ENCODE measurements around the gene CNTNAP3.
"Not testable (repeated sequence)": the region's sequence is repeated elsewhere in the genome, so short reads cannot be mapped to it uniquely, and the experiment has no call there.

CNTNAP3 gene

DNA sequence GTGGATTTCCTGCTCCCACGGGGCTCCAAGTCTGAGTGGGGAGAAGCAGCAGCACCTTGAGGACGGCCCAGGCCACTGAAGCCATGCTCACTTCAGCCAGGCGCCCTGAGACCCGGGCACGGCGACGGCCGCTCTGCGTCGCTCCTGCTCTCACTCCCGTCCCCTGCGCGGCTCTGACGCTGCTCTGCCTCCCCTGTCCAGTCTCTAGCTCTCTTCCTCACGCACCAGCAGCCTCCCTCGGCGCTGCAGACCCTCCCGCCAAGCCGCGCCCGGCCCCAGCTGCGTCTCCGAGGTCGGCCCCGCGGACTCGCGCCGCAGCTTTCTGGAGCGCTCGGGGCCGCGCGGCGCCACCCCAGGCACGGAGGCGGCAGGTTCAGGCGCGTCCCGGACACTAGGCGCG is at the start of gene CNTNAP3:
CNTNAP3 (minus strand) TSS at position 188 of the 400 bp plus-strand sequence; CDS start at position 85, 103 bp downstream.
- DNase-seq, result not testable (repeated sequence)

DNA sequence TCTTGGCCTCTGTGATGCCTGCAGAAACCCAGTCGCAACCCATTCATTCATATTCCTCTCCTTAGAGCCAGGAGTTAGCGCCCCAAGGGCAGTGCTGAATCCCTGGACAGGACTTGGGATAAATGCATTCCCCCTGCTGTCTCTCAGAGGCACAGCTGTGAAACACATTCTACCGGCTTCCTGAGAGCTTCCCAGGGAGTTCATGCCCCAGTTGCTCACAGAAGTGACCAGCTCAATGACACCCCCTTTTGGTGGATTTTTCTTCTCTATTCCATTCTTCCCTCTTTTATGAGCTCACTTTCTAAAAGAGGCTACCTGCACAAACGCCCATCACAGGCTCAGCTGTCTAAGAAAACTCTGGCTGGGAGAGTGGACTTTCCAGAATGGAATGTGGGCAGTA is 8.0 kb downstream of the CNTNAP3 start:
- DNase-seq, result not testable (repeated sequence)

DNA sequence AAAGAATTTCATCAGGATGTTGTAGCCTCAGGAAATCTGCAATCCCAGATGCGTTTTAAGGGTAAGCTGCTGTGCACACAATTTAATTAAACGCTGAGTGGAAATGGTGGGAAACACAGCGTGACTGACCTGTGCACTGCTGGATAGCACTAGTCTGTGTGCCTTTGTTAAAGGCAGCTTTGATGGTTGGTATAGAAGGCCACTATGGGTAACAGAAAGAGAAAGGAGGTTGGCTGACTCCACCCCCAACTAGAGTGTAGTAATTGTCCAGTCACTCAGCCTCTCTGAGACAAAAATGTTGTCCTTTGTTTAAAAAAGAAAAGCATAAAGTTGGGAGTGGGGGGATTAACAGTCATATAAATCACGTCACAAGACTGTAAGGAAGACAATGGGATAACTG is 45.5 kb downstream of the CNTNAP3 start:
- not testable (repeated sequence) for DNase-seq

DNA sequence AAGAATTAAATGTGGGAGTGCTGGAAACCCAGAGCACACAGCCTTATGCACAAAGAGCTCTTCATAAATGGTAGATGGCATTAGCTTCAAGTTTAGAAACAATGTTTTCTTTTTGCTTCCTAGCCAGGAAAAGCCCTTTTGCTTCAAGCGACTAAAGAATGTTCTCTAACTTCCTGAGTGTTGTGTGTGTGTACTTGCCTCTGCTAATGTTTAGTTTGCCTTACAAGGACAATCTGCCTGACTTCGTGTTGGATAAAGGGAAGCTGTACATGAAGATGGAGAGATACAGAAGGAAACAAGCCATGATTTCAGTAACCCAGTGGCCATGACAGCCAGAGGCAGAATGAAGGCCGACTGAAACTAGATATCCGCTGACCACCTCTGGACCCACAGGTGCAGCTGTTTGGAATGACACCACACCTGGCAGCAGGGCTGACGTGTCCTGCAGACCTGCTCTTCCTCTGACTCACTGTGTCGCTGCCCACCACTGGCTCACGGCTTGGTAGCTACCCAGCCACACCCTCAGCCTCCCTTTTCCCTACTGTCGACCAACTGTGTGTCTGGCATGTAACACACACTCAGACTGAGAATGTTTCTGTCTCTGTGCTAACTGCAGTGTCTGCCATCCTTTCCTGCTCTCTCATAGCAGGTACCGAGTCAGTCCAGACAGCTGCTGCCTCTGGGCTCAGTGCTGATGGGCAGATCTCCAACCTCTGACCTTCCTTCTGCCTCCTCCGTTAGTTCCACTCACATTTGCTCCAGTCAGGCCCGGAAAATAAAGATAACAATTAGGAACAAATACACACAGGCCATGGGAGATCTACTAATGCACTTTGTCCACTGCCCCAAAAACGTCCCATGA is 55.6 kb downstream of the CNTNAP3 start:
- DNase-seq, result not testable (repeated sequence)

DNA sequence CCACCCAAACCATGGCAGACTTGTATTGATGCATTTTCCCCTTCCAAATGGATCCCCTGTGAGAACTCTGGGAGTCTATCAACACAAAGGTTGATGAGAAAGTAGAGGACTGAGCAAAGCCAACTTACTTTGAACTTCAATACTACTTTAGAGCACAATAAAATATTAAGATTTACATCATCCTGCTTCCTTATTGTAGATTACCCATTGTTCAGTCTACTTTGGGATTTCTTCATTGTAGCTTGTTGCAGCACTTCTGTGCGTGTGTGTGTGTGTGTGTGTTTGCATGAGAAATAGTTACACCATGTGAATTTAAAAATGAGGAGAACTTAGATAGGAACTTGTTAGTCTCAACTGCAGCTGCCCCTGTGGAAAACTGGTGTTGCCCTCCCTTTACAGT is 72.0 kb downstream of the CNTNAP3 start:
- not testable (repeated sequence) for DNase-seq

DNA sequence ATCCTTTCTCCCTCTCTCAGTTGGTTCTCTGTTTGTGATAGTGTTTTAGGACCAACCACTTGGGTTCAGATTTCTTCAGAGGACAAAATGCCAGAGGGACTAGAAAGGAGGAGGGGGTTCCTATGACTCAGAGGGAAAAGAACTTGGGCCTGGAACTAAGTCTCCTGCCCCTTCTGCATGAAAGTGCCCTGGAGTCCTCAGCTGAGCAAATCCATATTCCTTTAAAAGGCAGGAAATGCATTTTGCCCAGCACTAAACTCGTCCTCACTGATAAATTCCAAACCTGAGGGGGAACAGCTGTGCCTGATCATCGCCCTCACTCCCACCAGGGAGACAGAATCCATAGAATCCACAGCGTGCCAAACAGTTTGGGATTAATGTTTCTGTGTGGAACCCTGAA is 78.2 kb downstream of the CNTNAP3 start:
- DNase-seq, result not testable (repeated sequence)

DNA sequence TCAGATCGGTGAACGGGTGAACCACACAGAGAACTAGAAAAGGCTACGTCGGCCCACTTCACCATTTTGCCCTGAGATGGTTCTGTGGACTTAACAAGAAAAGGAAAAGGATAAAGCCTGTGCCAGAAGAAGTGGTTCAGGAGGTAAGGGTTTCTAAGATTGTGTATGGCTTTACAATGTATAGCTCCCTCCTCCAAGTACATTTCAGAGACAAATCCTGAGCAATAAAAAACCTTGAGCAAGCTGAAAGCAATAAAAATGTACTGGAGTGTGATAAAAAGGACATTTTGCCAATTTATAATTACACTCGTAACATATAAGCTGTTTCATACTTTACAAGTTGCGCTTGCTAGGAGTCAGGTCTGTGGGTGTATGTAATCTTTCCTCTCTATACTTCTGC is 81.3 kb downstream of the CNTNAP3 start:
- DNase-seq, result not testable (repeated sequence)

DNA sequence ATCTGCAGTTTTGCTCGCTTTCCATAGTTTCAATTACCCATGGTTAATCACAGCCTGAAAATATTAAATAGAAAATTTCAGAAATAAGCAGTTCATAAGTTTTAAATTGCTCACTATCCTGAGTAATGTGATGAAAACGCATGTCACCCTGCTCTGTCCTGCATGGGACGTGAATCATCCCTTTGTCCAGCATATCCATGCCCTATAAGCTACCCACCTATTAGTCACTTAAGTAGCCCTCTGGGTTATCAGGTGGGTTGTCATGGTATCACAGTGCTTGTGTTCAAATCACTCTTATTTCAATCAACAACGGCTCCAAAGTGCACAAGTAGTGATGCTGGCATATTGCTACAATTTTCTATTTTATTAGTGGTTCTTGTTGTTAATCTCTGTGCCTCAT is 82.1 kb downstream of the CNTNAP3 start:
- DNase-seq, result not testable (repeated sequence)

DNA sequence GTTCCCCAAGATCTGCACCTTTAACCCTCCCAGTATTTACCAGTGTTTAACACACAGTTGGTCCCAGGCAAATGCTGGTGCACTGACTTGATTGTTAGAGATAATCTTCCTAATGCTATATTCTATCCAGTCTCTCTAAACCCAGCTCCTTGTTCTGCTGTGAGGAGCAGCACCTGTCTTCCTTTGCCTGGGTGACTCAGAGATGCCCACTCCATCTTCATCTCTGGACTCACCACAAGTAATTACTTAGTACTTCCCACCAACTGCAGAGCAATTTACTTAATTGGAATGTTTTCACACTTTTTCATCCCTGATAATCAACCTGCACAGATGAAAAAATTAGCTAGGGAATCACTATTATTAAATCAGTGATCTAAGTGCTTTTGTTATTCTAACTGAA is 87.6 kb downstream of the CNTNAP3 start:
- DNase-seq, result not testable (repeated sequence)

DNA sequence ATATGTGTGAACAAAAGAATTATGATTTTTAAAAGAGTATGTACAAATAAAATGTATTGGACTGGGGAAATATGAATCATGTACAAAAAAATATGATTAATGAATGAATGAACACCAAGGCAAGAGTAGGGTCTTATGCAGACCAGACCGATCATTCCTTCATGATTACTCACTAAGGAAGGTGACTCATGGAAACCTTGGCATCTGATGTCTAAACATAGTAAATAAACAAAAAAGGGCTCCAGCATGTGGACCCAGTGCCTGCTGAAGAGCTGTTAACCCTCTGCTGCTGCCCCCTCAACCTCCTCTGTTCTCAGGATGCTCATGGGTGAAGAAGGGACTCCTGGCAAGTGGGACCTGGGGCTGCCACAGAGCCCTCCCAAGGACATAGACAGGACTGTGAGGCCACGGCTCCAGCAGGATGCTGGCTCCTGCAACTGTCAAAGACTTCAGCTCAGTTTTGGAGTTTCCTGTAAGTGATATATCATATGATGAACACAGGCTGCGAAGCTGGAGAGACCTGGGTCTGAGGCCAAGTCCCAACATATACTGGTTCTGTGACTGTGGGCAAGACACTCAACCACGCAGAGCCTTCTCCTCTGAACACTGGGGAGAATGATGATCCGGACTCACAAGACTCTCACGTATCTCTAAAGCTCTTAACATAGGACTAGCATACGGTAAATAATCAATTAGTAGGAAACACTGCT is 89.8 kb downstream of the CNTNAP3 start:
- DNase-seq, result not testable (repeated sequence)

DNA sequence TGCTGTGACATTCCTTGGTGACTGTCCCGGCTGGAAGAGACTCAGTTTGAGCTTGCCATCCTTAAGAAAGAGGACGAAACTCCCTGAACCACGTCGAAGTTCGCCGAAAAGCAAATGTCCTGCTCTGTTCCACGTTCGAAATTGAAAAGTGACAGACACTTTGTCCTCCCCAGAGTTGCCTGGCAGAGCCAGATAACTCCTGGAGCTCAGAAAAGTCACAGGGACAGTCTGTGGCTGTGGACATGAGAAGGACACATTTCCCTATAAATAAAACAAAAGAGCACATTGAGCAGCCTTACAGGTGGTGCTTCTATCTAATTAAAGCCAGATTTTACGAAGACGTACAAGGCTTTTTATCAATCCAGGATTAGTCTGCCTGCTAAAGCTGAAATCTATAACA is 116.6 kb downstream of the CNTNAP3 start:
- DNase-seq, result not testable (repeated sequence)

DNA sequence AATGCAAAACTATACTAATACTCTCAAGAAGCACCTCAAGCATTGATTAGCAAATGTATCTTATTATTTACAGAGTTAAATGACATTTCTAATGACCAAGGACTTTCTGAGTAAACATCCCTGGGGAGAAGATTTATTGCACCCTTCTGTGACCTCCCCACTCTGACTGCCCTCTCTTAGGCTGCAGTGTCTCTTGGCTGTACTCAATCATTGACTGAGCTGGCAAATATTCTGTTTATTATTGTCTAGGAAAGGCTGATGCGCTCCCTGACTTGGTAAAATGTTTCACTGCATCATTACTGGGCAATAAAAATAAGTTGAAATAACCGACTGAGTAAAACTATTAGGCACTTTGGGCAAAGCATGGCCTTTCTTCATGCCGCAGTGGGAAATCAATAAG is 130.3 kb downstream of the CNTNAP3 start:
- DNase-seq, result not testable (repeated sequence)

DNA sequence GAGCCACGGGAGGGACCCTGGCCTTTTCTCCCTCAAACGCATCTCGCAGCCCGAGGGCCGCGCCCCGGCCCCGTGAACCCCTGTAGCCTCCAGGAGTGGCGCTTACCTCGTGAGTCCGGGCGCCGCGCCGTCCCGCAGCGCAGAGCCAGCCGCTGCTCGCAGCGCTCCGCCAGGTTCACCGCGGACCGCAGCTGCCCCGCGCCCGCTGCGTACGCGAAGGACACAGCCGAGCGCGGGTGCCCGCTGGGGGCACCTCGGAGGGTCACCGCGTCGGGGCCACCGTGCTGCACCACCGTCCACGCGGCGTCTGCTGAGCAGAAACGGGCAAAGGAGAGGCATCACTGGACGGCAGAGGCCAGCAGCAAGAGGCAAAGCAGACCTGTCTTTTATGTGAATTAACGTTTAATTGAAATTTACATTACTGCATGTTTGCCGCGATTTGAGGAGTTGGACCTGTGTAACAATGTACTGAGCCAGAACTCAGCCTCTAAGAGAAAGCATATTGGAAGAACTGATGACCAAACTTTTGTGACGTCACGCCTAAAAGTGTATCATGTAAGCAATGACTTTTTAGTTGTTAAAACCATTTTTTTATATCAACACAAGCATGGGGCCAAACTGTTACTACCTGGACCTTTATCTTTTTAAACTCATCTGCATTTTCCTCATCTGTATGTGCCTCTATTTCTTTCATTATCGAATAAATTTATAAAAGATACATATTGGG is 155.0 kb downstream of the CNTNAP3 start:
- DNase-seq, result not testable (repeated sequence)

DNA sequence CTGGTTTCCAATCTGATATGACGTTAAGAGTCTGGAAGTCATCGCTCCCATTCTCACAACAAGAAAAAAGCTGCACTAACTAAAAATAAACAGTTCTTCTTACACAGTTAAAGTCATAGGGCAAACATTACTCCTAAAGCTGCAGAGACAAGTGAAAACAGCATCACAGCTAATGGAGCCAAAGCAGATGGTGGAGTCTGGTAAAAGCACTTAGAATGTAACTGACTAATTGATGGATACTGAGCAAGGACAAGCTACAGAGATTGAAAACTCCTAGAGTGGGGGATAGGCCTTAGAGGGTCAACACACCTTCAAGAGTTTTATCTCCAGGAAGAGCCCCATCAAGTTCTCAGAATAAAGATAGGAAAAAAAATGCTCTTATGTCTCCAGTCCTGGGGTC is 166.6 kb downstream of the CNTNAP3 start:
- DNase-seq, result not testable (repeated sequence)

DNA sequence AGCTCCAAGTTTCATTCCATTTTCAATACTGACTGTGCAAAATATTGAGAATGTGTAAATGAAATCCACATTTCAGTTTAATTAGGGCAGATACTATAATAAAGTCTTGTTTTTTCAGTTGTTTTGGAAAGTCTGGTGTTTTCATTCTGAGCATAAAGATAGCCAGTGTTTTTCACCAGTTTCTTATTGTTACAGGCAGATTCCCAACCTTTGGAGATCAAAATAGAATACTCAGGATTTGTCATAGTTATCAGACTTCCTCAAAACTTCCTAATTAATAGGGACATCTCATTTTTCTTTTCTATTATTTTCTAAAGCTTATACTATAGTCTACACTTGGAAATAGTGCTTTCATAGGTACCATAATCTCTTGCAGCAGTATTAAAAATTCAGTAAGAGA is 176.2 kb downstream of the CNTNAP3 start:
- DNase-seq, result not testable (repeated sequence)

DNA sequence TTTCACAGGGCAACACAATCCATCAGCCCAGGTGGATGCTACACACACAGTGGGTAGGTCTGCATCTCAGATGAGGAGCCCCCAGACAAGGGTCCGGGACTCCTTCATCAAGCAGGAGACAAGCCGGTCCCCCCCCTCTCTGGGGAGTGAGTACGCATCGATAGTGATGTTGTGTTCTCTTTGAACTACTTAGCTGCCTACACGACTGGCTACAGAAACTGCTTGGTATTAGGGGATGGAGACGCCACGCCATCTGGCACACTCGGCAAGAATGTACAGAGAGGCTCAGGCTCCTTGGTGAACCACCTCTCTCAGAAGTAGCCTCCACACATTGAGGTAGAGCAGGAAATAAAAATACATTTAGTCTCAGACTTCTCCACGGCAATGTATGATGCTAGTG is 179.8 kb downstream of the CNTNAP3 start:
- DNase-seq, result no peak

DNA sequence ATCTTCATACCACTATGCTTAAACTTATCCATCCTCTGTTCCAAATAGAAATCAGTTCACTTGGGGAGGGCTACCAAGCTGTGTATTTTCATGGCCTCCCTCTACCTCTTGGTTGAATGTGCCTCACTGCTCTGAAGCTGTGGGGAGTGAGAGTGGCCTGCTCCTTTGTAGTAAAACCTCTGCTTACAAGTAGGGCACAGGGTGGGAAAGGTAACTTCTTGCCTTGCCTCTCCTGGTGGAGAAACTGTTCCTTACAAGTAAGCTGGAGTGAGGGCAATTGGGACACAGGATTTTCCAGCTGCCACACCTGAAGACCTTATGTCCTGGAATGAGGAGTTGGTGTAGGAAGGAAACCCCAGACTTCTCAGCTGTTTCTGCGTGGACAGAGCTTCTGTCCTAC is 190.8 kb downstream of the CNTNAP3 start:
- not testable (repeated sequence) for DNase-seq

DNA sequence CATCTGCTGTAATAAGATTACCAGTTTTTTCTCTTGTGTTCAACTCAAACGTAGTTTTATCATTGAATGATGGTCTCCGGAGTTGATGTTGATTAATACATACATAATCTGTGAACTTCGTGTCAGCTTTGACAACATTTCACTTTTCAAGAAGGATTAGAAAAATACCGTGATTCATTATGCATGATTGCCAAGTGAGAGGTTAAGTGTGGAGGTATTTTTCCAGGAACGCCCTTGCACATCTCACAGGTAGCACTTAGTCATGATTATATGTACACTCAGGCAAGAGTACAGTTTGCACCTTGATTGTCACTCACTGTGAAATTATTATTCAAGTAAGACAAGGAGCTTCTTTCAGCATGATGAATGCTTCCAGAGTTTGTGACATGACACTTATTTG is 202.7 kb downstream of the CNTNAP3 start:
- DNase-seq, result not testable (repeated sequence)

DNA sequence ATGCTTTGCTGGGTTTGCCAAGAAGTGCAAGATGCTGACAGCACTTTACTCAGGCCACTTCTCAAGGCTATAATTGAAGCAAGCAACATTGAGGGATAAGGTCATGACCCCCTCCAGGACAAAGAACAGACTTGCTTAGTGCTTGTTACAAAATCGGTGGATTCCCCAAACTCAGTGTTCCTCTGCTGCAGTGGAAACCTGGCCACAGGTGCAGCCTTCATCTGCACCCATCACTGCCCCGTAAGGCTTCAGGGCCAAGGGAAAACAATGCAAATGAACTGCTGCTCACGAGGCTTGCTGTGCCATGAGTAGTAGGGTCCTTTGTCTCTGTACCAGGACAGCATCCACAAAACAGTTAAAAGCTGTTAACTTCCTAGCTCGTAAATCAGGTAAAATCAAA is 205.4 kb downstream of the CNTNAP3 start:
- DNase-seq, result not testable (repeated sequence)

DNA sequence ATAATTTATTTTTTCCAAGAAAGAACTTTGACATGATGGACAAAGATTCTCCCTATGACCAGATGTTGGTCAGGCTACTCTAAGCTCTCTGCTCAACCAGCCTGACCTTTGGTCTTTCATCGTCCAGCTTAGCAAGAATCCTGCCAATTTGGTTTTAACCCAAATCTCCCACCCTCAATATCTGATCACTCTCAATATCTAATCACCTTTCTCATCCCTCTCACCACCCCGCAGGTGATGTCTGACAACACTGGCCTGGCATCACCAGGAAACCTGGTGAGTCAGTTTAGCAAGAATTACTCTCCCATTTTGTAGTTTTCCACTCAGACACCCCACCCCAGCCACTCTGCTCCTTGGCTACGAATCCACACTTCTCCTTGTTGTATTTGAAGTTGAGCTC is 207.9 kb downstream of the CNTNAP3 start:
- not testable (repeated sequence) for DNase-seq

DNA sequence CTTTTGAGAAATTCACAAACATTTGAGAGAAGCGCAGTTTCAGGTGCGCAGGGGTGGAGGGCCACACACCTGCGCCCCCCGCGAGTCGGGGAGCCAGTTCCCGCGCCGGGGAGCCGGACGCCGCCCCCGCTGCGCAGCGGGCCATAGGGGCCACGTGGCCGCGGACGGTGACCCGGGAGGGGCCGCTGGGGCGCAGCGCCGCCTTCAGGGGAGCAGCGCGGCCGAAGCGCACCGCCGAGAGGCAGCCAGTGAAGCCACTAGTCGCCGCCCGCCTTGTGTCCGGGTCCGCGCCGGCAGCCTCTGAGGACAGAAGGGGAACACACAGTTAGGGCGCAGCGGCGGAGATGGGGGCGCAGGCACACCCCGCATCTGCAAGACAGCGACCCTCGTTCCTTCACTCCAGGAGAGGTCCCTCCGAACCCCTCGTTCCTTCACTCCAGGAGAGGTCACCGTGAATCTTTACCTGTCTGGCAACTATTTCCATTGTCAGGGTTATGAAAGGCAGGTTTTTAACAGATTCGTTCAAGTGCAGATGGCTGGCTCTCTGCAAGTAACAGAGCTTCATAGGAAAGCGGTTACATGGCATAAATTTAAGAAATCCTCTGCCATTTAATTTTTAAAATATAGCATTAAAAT is 209.2 kb downstream of the CNTNAP3 start:
- not testable (repeated sequence) for DNase-seq

DNA sequence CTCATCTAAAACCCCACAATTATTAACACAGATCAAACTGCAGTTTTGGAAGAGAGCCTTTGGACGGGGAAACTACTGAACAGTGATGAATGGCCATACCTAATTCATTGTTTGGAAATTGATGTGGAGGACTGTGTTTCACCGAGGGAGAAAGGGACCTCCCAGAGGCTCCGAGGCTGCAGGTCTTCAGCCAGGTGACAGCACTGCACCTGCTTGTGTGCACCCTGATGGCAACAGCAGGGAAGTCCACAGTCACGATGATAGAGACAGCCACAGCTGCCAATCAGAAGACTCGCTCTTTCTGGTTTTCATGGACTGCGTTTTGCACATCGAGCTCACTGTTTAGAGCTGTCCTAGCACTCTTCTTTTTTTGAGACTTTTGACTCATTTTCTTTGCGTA is 214.4 kb downstream of the CNTNAP3 start:
- not testable (repeated sequence) for DNase-seq

DNA sequence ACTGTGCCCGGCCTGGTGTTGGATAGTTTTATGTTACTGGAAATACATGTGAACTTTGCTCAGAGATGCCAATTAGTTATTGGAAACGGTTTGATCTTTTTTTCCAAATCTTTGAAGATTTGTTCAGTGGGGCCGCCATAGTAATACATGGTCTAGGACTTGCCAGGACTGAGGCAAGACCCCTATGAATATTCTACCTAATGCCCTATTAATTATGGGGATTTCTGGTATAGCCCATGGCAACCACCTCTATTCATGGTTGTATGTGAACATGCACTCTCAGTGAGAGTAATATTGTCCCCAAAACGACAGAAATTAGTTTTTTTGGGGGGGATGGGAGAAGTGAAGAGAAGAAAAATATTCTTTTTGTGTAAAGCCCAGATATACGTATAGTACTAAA is 220.3 kb downstream of the CNTNAP3 start:
- DNase-seq, result not testable (repeated sequence)
